Suppressor macrophage treated with lipopolysaccharide for 1 hour (primary cell): ENCODE results near the gene RHBDL3.
"Not testable (repeated sequence)": the region's sequence is repeated elsewhere in the genome, so short reads cannot be mapped to it uniquely, and the experiment has no call there.

Source experiments
- DNase-seq, 3 donors: peaks; one replicate each; pipeline ENCODE4 v3.0.0-alpha.2; 2020 to 2022

Gene RHBDL3

GRCh38 chr17:32292094-32292493 lies 26.5 kb downstream of the RHBDL3 start:
- no peak for DNase-seq

- no peak for DNase-seq
Observed at GRCh38 chr17:32297424-32297823, 31.8 kb downstream of the RHBDL3 start.

GRCh38 chr17:32297860-32298259 lies 32.2 kb downstream of the RHBDL3 start:
- no peak for DNase-seq

- DNase-seq = no peak
Observed at GRCh38 chr17:32298298-32298697, 32.7 kb downstream of the RHBDL3 start.

GRCh38 chr17:32298721-32299579 lies 33.3 kb downstream of the RHBDL3 start:
- DNase-seq = no peak

- DNase-seq = no peak
Observed at GRCh38 chr17:32299580-32300164, 34.0 kb downstream of the RHBDL3 start.

GRCh38 chr17:32302037-32302436 lies 36.4 kb downstream of the RHBDL3 start:
- no peak for DNase-seq

GRCh38 chr17:32302860-32303649 lies 37.4 kb downstream of the RHBDL3 start:
- DNase-seq = no peak

GRCh38 chr17:32303781-32304288 lies 38.2 kb downstream of the RHBDL3 start:
- DNase-seq = no peak

GRCh38 chr17:32305049-32305448 lies 39.4 kb downstream of the RHBDL3 start:
- DNase-seq = no peak

GRCh38 chr17:32307658-32308057 lies 42.0 kb downstream of the RHBDL3 start:
- no peak for DNase-seq

GRCh38 chr17:32311028-32311536 lies 45.5 kb downstream of the RHBDL3 start:
- DNase-seq = no peak

- no peak for DNase-seq
Observed at GRCh38 chr17:32314636-32315035, 49.0 kb downstream of the RHBDL3 start.

- DNase-seq = no peak
Observed at GRCh38 chr17:32315171-32315570, 49.5 kb downstream of the RHBDL3 start.

GRCh38 chr17:32316653-32317052 lies 51.0 kb downstream of the RHBDL3 start:
- DNase-seq = not testable (repeated sequence)

- no peak for DNase-seq
Observed at GRCh38 chr17:32317353-32317752, 51.7 kb downstream of the RHBDL3 start.

GRCh38 chr17:32318071-32318470 lies 52.4 kb downstream of the RHBDL3 start:
- no peak for DNase-seq

- DNase-seq = peak; percentile 86 to 91 (median 89)
Observed at GRCh38 chr17:32319548-32319905, 53.9 kb downstream of the RHBDL3 start.

- not testable (repeated sequence) for DNase-seq
Observed at GRCh38 chr17:32320080-32320479, 54.4 kb downstream of the RHBDL3 start.

- no peak for DNase-seq
Observed at GRCh38 chr17:32320847-32321246, 55.2 kb downstream of the RHBDL3 start.

- peak in 2 of 3 donors; percentile 30 to 32 for DNase-seq
Observed at GRCh38 chr17:32323046-32323445, 57.4 kb downstream of the RHBDL3 start.

- peak; percentile 56 to 76 (median 67) for DNase-seq
Observed at GRCh38 chr17:32323811-32324491, 58.3 kb downstream of the RHBDL3 start.

- no peak for DNase-seq
Observed at GRCh38 chr17:32327911-32328310, 62.3 kb downstream of the RHBDL3 start.
